Common myeloid progenitor, CD34-positive (primary cell): Measurements from ENCODE around the gene CSMD2.
"Not testable (repeated sequence)": the region's sequence is repeated elsewhere in the genome, so short reads cannot be mapped to it uniquely, and the experiment has no call there.

Experiments used
- CTCF ChIA-PET: fragments of 350-600 bp; sonication (Branson Sonifier 250); formaldehyde crosslinking; loops from one replicate; lab custom pipeline; 2021; ENCODE audit warnings: antibody characterized with exemption; lab: Charles Lee
- POLR2A ChIA-PET: fragments of 350-600 bp; sonication (Branson Sonifier 250); formaldehyde crosslinking; loops from one replicate; lab custom pipeline; 2021; ENCODE audit warnings: antibody characterized with exemption; lab: Charles Lee
- DNase-seq, 3 donors: peaks; one replicate each; pipeline versions ENCODE4 v3.0.0 to v3.0.0-alpha.2; 2013
- H3K27ac ChIP-seq, 2 experiments: 1 replicate in 1 of 2; 2 replicates in 1 of 2; pipeline ENCODE4 v1.7.0; 2013; ENCODE audit warnings: inconsistent platforms in 2 of 2, low read length in 2 of 2, mild to moderate bottlenecking in 2 of 2, low read depth in 1 of 2, moderate library complexity in 1 of 2; ENCODE audit not compliant: severe bottlenecking in 2 of 2, insufficient read depth in 1 of 2, poor library complexity in 1 of 2
- H3K27me3 ChIP-seq, 5 experiments: replicated peaks in 2 of 5; 1 replicate in 3 of 5; 2 replicates in 2 of 5; pipeline versions ENCODE4 v1.6.1 to v1.7.0; 2013; ENCODE audit warnings: low read length in 4 of 5, mild to moderate bottlenecking in 2 of 5, moderate library complexity in 2 of 5, inconsistent platforms in 1 of 5; ENCODE audit not compliant: insufficient read depth in 5 of 5, control insufficient read depth in 4 of 5
- H3K36me3 ChIP-seq, 4 experiments: 1 replicate in 2 of 4; 2 replicates in 2 of 4; pipeline versions ENCODE4 v1.6.1 to v1.7.0; 2013; ENCODE audit warnings: low read length in 3 of 4, control low read depth in 1 of 4, mild to moderate bottlenecking in 1 of 4; ENCODE audit not compliant: control insufficient read depth in 4 of 4, insufficient read depth in 4 of 4
- H3K4me1 ChIP-seq, 4 experiments: 1 replicate in 3 of 4; 2 replicates in 1 of 4; pipeline versions ENCODE4 v1.6.1 to v1.7.1; 2013; ENCODE audit warnings: low read length in 3 of 4, mild to moderate bottlenecking in 3 of 4, control low read depth in 1 of 4, inconsistent platforms in 1 of 4, moderate library complexity in 1 of 4; ENCODE audit not compliant: control insufficient read depth in 4 of 4, insufficient read depth in 4 of 4; ENCODE audit errors: control extremely low read depth in 1 of 4
- H3K4me3 ChIP-seq, 7 experiments: 1 replicate in 4 of 7; 2 replicates in 3 of 7; pipeline versions ENCODE4 v1.5.1 to v1.7.0; 2013; ENCODE audit warnings: mild to moderate bottlenecking in 7 of 7, low read length in 6 of 7, moderate library complexity in 6 of 7, inconsistent platforms in 2 of 7, low read depth in 2 of 7, control low read depth in 1 of 7; ENCODE audit not compliant: insufficient read depth in 4 of 7, control insufficient read depth in 1 of 7; ENCODE audit errors: extremely low read depth in 1 of 7
- H3K9me3 ChIP-seq, 5 experiments: 1 replicate in 4 of 5; 2 replicates in 1 of 5; pipeline versions ENCODE4 v1.6.1 to v1.7.1; 2013; ENCODE audit warnings: low read length in 4 of 5, mild to moderate bottlenecking in 2 of 5, inconsistent platforms in 1 of 5, low read depth in 1 of 5, moderate library complexity in 1 of 5; ENCODE audit not compliant: control insufficient read depth in 4 of 5, insufficient read depth in 2 of 5; ENCODE audit errors: control extremely low read depth in 1 of 5
- WGBS: methylation state at CpG from one replicate; pipeline ENCODE4 v1.1.5; 2013; ENCODE audit not compliant: insufficient coverage; 5-methylcytosine and 5-hydroxymethylcytosine counted together

The CSMD2 gene

GRCh38 chr1:33516891-33517567 lies 648.0 kb downstream of the CSMD2 start:
- Histone ChIP-seq H3K4me3 (no peak overlapping the region), H3K27ac (no peak overlapping the region), H3K9me3 (no peaks in the 10 kb centered on the region), H3K36me3 (no peaks in the 10 kb centered on the region), H3K4me1 (no peaks in the 10 kb centered on the region), H3K27me3 (peaks cover 0 to 2% (median 0%) of the 10 kb centered on the region in 5 experiments)
- 50% methylated on average over 2 of the region's 8 CpGs for WGBS
- CTCF ChIA-PET = no interaction called here
- no peak for DNase-seq
- POLR2A ChIA-PET = no interaction called here

- WGBS = 95% methylated on average over 5 of the region's 9 CpGs
Observed at GRCh38 chr1:33516428-33516827, 648.6 kb downstream of the CSMD2 start.

GRCh38 chr1:33515607-33516006 lies 649.4 kb downstream of the CSMD2 start:
- H3K27ac ChIP-seq = no peak overlapping the region
- WGBS = 92% methylated on average over 2 of the region's 2 CpGs
- CTCF ChIA-PET = no interaction called here
- peaks cover 0 to 2% (median 0%) of the 10 kb centered on the region in 5 experiments for H3K27me3 ChIP-seq
- no peak overlapping the region for H3K4me3 ChIP-seq
- POLR2A ChIA-PET = no interaction called here
- no peaks in the 10 kb centered on the region for H3K4me1 ChIP-seq
- DNase-seq = no peak
- no peaks in the 10 kb centered on the region for H3K9me3 ChIP-seq
- no peaks in the 10 kb centered on the region for H3K36me3 ChIP-seq

More at GRCh38 chr1:33516428-33516827, 648.6 kb downstream of the CSMD2 start:
- Histone ChIP-seq H3K27ac (no peak overlapping the region), H3K4me1 (no peaks in the 10 kb centered on the region), H3K4me3 (no peak overlapping the region), H3K9me3 (no peaks in the 10 kb centered on the region), H3K27me3 (peaks cover 0 to 2% (median 0%) of the 10 kb centered on the region in 5 experiments), H3K36me3 (no peaks in the 10 kb centered on the region)
- DNase-seq = no peak
- CTCF ChIA-PET = no interaction called here
- POLR2A ChIA-PET = no interaction called here

GRCh38 chr1:33515112-33515511 lies 649.9 kb downstream of the CSMD2 start:
- 89% methylated on average over 8 of the region's 8 CpGs for WGBS
- H3K4me1 ChIP-seq = no peaks in the 10 kb centered on the region
- CTCF ChIA-PET = no interaction called here

GRCh38 chr1:33512226-33513011 lies 652.6 kb downstream of the CSMD2 start:
- 97% methylated on average over 5 of the region's 6 CpGs for WGBS
- POLR2A ChIA-PET = no interaction called here

More at GRCh38 chr1:33515112-33515511, 649.9 kb downstream of the CSMD2 start:
- Histone ChIP-seq H3K27me3 (peaks cover 0 to 2% (median 0%) of the 10 kb centered on the region in 5 experiments), H3K9me3 (no peaks in the 10 kb centered on the region), H3K27ac (no peak overlapping the region), H3K36me3 (no peaks in the 10 kb centered on the region), H3K4me3 (no peak overlapping the region)
- no peak for DNase-seq
- POLR2A ChIA-PET = no interaction called here

GRCh38 chr1:33509276-33509675 lies 655.8 kb downstream of the CSMD2 start:
- H3K4me1 ChIP-seq, H3K27me3 ChIP-seq, H3K4me3 ChIP-seq, POLR2A ChIA-PET, DNase-seq, H3K27ac ChIP-seq, H3K9me3 ChIP-seq, H3K36me3 ChIP-seq, CTCF ChIA-PET: not testable (repeated sequence)
- WGBS = 99% methylated on average over 13 of the region's 24 CpGs

More at GRCh38 chr1:33512226-33513011, 652.6 kb downstream of the CSMD2 start:
- CTCF ChIA-PET = no interaction called here
- peaks cover 0 to 2% (median 0%) of the 10 kb centered on the region in 5 experiments for H3K27me3 ChIP-seq
- no peak overlapping the region for H3K27ac ChIP-seq
- DNase-seq = no peak
- no peak overlapping the region for H3K4me3 ChIP-seq
- no peaks in the 10 kb centered on the region for H3K4me1 ChIP-seq
- H3K36me3 ChIP-seq = no peaks in the 10 kb centered on the region
- no peaks in the 10 kb centered on the region for H3K9me3 ChIP-seq

GRCh38 chr1:33508151-33508550 lies 656.9 kb downstream of the CSMD2 start:
- Histone ChIP-seq H3K27ac (no peak overlapping the region), H3K27me3 (no peaks in the 10 kb centered on the region)
- no peak for DNase-seq

More at GRCh38 chr1:33508151-33508550, 656.9 kb downstream of the CSMD2 start:
- Histone ChIP-seq H3K4me1 (no peaks in the 10 kb centered on the region), H3K36me3 (no peaks in the 10 kb centered on the region), H3K9me3 (no peaks in the 10 kb centered on the region), H3K4me3 (no peak overlapping the region)
- POLR2A ChIA-PET = no interaction called here
- WGBS = no CpG with 5 or more reads among the region's 1 CpG
- CTCF ChIA-PET = interaction anchor here (0.7 kb wide), 1 partner anchor 29 kb away, joined by 3 read pairs; no protein-coding TSS in a partner anchor
